Measurements from ENCODE around the gene TERT. TPM values are rescaled to one million over a fixed set of nuclear protein-coding genes. Genes with fewer than 3 reads are reported as not detected.

The TERT gene
- total RNA-seq, 3 donors from 2014 or later, result 2.1 to 5.0 (median 2.8) TPM

DNA sequence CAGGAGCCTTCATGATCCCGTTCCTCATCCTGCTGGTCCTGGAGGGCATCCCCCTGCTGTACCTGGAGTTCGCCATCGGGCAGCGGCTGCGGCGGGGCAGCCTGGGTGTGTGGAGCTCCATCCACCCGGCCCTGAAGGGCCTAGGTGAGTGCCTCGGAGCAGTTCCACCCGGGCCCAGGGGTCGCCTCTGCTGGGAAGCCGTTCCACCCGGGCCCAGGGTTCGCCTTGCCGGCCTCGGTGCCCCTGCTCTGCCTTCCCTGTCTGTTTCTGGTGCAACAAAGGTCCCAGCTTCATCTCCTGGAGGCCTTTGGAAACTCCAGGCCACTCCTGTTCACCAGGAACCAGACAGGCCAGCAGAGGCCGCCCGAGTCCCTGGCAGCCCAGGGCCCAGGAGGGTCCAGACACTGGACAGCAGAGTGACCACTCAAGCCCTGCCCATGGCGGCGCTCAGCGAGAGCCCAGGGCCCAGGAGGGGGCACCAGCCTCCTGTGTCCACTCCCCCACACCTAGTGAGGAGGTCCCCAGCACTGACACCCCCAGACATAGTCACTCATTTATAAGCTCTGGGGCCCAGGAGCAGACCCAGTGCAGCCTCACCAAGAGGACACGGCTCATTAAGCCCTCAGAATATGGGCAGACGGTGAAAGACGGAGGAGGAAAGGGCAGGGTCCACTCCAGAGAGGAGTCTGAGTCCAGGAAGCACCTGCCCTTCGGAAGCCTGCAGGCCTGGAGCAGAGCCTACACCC, 86.0 kb downstream of the TERT start:
- DNase-seq (peak; percentile 55 to 76 (median 61)), ATAC-seq (peak; percentile 74)
- Histone ChIP-seq H3K9me3 (no peaks in the 10 kb centered on the region), H3K4me3 (no peak overlapping the region), H3K36me3 (ENCODE audit: low read depth) (no peaks in the 10 kb centered on the region), H3K4me1 (ENCODE audit: low read depth) (peaks cover 3% of the 10 kb centered on the region)
- intact Hi-C loops (cut with DNase I, micrococcal nuclease), result no loop called here
- TF ChIP-seq, protein P1, sequence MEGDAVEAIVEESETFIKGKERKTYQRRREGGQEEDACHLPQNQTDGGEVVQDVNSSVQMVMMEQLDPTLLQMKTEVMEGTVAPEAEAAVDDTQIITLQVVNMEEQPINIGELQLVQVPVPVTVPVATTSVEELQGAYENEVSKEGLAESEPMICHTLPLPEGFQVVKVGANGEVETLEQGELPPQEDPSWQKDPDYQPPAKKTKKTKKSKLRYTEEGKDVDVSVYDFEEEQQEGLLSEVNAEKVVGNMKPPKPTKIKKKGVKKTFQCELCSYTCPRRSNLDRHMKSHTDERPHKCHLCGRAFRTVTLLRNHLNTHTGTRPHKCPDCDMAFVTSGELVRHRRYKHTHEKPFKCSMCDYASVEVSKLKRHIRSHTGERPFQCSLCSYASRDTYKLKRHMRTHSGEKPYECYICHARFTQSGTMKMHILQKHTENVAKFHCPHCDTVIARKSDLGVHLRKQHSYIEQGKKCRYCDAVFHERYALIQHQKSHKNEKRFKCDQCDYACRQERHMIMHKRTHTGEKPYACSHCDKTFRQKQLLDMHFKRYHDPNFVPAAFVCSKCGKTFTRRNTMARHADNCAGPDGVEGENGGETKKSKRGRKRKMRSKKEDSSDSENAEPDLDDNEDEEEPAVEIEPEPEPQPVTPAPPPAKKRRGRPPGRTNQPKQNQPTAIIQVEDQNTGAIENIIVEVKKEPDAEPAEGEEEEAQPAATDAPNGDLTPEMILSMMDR (IDR thresholded peaks at IDR 0.05), result peak; percentile 34

DNA sequence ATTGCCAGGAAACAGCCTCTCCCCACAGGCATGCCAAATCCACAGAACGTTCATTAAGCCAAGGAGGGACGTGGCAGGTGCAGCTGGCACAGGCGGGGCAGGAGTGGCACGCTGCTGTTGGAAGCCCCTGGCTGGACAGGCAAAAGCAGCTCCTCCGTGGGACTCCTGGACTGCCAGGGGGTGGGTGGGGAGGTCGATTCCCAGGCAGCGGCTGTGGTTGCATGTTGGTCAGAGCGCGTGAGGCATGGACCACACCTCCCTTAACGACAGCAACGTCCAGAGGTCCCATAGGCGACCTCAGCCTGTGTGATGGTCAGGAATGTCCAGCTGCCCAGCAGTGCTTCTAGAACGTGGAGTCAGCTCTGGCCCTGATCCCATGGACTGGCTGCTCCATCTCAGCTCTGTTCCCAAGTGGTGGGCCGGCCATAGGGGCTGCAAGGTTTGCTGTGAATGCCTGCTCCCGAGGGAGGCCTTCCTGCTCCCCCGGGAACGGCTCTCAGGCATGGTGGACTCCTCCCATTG, 86.6 kb downstream of the TERT start:
- H3K9me3 ChIP-seq, result no peaks in the 10 kb centered on the region
- TF ChIP-seq, protein P1 (IDR thresholded peaks at IDR 0.05), result no peak
- H3K4me3 ChIP-seq, result no peak overlapping the region
- H3K36me3 ChIP-seq (ENCODE audit: low read depth), result no peaks in the 10 kb centered on the region
- H3K4me1 ChIP-seq (ENCODE audit: low read depth), result peaks cover 3% of the 10 kb centered on the region
- peak in 1 of 3 donors; percentile 48 for DNase-seq
- ATAC-seq, result no peak
- intact Hi-C loops (cut with DNase I, micrococcal nuclease), result no loop called here

DNA sequence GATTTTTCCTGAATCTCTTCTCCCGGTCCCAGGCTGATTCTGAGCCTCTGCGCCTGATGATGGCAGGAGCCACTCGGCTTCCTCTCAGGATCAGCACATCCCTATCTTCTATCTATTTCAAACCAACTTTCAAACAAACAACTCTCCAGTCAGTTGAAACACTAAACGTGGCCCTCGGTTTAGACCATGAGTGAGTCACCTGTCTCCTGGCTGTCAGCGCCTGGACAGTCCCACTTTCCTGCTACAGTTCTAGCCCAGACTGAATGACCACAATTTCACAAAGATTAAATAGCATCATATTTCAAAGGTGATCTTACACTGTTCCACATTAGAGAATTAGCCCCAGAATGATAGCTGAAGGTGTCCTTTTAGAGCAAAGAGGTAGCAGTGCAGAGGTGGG, 87.3 kb downstream of the TERT start:
- TF ChIP-seq, protein P1 (IDR thresholded peaks at IDR 0.05), result no peak
- H3K9me3 ChIP-seq, result no peaks in the 10 kb centered on the region
- peaks cover 3% of the 10 kb centered on the region for H3K4me1 ChIP-seq (ENCODE audit: low read depth)
- DNase-seq, result no peak
- H3K4me3 ChIP-seq, result no peak overlapping the region
- intact Hi-C loops (cut with DNase I, micrococcal nuclease), result no loop called here
- ATAC-seq, result no peak
- H3K36me3 ChIP-seq (ENCODE audit: low read depth), result no peaks in the 10 kb centered on the region

DNA sequence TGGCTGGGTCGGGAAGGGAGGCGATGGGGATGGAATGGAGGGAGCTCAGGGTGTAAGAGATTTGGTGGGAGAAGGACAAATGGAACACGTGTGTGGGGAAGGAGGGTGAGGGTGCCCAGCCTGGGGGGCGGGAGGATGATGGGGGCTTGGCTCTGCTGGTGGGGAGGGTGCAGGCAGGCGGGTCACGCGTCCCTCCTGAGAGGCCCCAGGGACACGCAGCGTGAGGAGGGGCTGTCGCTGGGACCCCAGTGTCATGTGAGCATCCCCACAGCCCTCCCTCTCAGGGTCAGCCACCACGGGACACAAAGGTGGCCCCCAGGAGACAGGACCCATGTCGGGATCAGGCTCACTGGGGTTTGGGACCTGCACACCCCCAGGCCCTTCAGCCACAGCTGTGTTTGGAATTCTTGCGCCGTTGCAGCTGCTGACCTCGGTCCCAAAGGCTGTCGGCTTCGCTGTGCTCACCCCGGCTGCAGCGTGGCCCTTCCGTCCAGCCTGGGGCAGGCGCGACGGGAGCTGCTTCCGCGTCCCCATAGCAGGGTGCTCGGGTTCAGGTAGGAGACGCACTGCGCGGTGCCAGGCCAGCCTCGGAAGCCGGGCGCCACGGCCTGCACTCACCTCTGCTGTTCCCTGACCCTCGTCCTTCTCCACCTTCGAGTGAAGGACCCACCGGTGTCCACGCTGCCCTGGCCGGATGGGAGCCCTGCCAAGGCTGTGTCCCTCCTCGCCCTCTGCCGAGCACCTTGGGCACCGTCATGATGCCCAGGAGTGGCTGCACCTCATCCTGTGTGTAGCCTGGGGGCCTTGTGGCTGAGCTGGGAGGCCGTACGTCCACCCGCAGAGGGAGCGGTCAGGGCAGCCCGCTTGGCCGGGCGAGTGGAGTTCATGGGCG, 88.1 kb downstream of the TERT start:
- intact Hi-C loops (cut with DNase I, micrococcal nuclease), result no loop called here
- ATAC-seq (no peak), DNase-seq (peak in 1 of 3 donors; percentile 38)
- Histone ChIP-seq H3K36me3 (ENCODE audit: low read depth) (no peaks in the 10 kb centered on the region), H3K4me1 (ENCODE audit: low read depth) (peaks cover 3% of the 10 kb centered on the region), H3K9me3 (no peaks in the 10 kb centered on the region), H3K4me3 (no peak overlapping the region)
- TF ChIP-seq, protein P1 (IDR thresholded peaks at IDR 0.05), result no peak

DNA sequence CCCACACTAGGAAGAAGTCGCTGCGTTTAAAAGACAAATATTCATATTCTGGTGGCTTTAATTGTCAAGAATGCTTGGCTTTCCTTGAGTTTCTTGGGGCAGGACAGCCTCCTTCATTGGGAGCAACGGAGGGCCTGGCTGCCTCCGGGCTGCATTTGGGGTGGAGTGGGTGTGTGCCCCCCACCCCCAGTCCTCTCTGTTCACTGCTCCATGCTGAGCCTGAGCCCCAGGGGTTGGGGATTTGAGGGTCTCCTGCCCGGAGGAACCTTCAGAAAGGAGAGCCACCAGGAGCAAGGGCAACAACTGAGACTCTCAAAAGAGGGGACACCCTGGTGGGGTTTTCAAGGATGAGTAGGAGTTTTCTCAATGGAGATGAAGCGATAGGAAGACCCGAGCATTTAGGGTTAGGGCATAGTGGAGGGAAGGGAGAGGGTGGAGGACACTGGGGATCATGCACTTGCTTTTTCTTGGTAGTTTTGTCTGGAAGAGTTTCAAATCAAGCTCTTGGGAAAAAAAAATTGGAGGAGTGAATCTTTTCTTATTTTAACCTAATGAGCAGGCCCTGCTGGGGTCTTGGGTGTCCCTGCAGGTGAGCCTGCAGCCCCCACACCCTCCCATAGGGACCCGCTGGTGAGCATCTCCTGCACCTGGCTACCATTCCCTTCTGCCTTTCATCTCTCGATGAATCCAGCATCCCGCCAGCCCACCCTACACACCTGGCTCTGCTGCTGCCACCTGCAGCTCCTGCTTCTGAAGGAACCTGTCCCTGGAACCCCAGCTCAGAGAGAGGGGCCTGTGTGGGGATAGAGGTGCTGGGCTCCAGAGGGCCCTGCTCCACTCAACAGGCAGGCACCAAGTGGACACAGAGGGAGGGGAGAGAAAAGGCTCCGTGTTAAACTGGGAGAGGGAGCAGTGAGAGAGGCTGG, 89.3 kb downstream of the TERT start:
- H3K36me3 ChIP-seq (ENCODE audit: low read depth), result no peaks in the 10 kb centered on the region
- H3K4me1 ChIP-seq (ENCODE audit: low read depth), result peaks cover 3% of the 10 kb centered on the region
- TF ChIP-seq, protein P1 (IDR thresholded peaks at IDR 0.05), result no peak
- no peak for ATAC-seq
- DNase-seq, result peak in 1 of 3 donors; percentile 19
- intact Hi-C loops (cut with DNase I, micrococcal nuclease), result no loop called here
- no peaks in the 10 kb centered on the region for H3K9me3 ChIP-seq
- no peak overlapping the region for H3K4me3 ChIP-seq

Measured in mucosa of descending colon (tissue), 3 donors.